HCT116 (cell line): ENCODE results near the gene SLCO2B1. TPM values are rescaled to one million over a fixed set of nuclear protein-coding genes. Genes with fewer than 3 reads are reported as not detected.

Source experiments
- ATAC-seq: fragments of 200-7000 bp; cut with Tn5 transposase; 2 replicates; pipeline ENCODE4 v1.9.1; 2020; ENCODE audit warnings: mild to moderate bottlenecking, moderate library complexity
- BruUV-seq: library from RNA; stranded (reverse); fragments of 400-500 nt; replicated peaks from 2 replicates; lab custom pipeline; 2021; lab: Mats Ljungman, UMichigan
- CTCF ChIA-PET: fragments of 300-600 bp; sonication (Branson Sonifier 250); formaldehyde crosslinking; loops from one replicate; lab custom pipeline; 2021; ENCODE audit warnings: antibody characterized with exemption; lab: Charles Lee
- POLR2A ChIA-PET: fragments of 300-600, 350-600 bp; sonication (Branson Sonifier 250); formaldehyde crosslinking; loops from one replicate; lab custom pipeline; 2021; ENCODE audit warnings: antibody characterized with exemption; lab: Charles Lee
- RAD21 ChIA-PET, 2 experiments: fragments of 300-600 bp; sonication (Branson Sonifier 250); formaldehyde crosslinking; loops; one replicate each; lab custom pipeline; 2023; ENCODE audit warnings: low total read pairs in 2 of 2; ENCODE audit not compliant: uncharacterized antibody in 2 of 2, unreplicated experiment in 2 of 2, low non-redundant PET in 1 of 2; lab: Charles Lee
- DNase-seq: peaks from one replicate; pipeline ENCODE4 v3.0.0-alpha.2; 2010; ENCODE audit warnings: low read depth, low spot score
- H2AFZ ChIP-seq: fragments of 200-600 bp; shearing (Covaris generic), sonication (generic); 2 replicates; pipeline ENCODE4 v1.6.1; 2017; ENCODE audit warnings: low read depth, mixed run types, mixed read lengths, antibody characterized with exemption, low read length; ENCODE audit not compliant: poor library complexity, severe bottlenecking
- H3K27ac ChIP-seq: 2 replicates; pipeline ENCODE4 v1.5.1; 2012; ENCODE audit warnings: low read depth, low read length
- H3K27me3 ChIP-seq: fragments of 200-600 bp; sonication (generic); 2 replicates; pipeline ENCODE4 v1.6.1; 2016; ENCODE audit warnings: mixed run types, low read length, mixed read lengths; ENCODE audit not compliant: insufficient read depth
- H3K36me3 ChIP-seq, 2 experiments: fragments of 200-500 bp in 1 of 2; fragments of 200-600 bp in 1 of 2; sonication (Bioruptor generic) in 1 of 2; sonication (generic) in 1 of 2; 2 replicates each; pipeline versions ENCODE4 v1.5.1 to v1.6.1; 2014 to 2016; ENCODE audit warnings: low read length in 2 of 2, inconsistent platforms in 1 of 2, mixed read lengths in 1 of 2, mixed run types in 1 of 2; ENCODE audit not compliant: insufficient read depth in 2 of 2, control insufficient read depth in 1 of 2
- H3K4me1 ChIP-seq, 2 experiments: fragments of 200-600 bp in 1 of 2; sonication (generic) in 1 of 2; 2 replicates each; pipeline versions ENCODE4 v1.5.1 to v1.6.1; 2012 to 2017; ENCODE audit warnings: low read length in 2 of 2, inconsistent platforms in 1 of 2, mild to moderate bottlenecking in 1 of 2, mixed read lengths in 1 of 2, mixed run types in 1 of 2, moderate library complexity in 1 of 2; ENCODE audit not compliant: insufficient read depth in 2 of 2, control insufficient read depth in 1 of 2
- H3K4me2 ChIP-seq: fragments of 200-600 bp; sonication (generic); 2 replicates; pipeline ENCODE4 v1.6.1; 2017; ENCODE audit warnings: mixed run types, low read length, mixed read lengths
- H3K4me3 ChIP-seq, 2 experiments: fragments of 200-600 bp in 1 of 2; sonication (generic) in 1 of 2; replicated peaks in 1 of 2; 2 replicates each; pipeline ENCODE4 v1.5.1; 2011 to 2016; ENCODE audit warnings: low read length in 2 of 2, control low read depth in 1 of 2, low read depth in 1 of 2, mild to moderate bottlenecking in 1 of 2, mixed read lengths in 1 of 2, mixed run types in 1 of 2
- H3K79me2 ChIP-seq: fragments of 200-600 bp; sonication (generic); 2 replicates; pipeline ENCODE4 v1.6.1; 2017; ENCODE audit warnings: mild to moderate bottlenecking, mixed run types, low read length, moderate library complexity, mixed read lengths; ENCODE audit not compliant: insufficient read depth
- H3K9ac ChIP-seq: fragments of 200-600 bp; sonication (generic); 2 replicates; pipeline ENCODE4 v1.6.1; 2016; ENCODE audit warnings: low read length, mixed read lengths
- H3K9me2 ChIP-seq: fragments of 200-600 bp; sonication (generic), shearing (Covaris generic); 2 replicates; pipeline ENCODE4 v1.6.1; 2017; ENCODE audit warnings: mixed run types, mild to moderate bottlenecking, moderate library complexity; ENCODE audit not compliant: insufficient read depth
- H3K9me3 ChIP-seq, 2 experiments: fragments of 200-500 bp in 1 of 2; fragments of 200-600 bp in 1 of 2; sonication (Bioruptor generic) in 1 of 2; sonication (generic) in 1 of 2; 2 replicates each; pipeline ENCODE4 v1.6.1; 2014 to 2017; ENCODE audit warnings: low read length in 2 of 2, mixed read lengths in 2 of 2, inconsistent platforms in 1 of 2, low read depth in 1 of 2, mild to moderate bottlenecking in 1 of 2, mixed run types in 1 of 2, moderate library complexity in 1 of 2; ENCODE audit not compliant: control insufficient read depth in 1 of 2, insufficient read depth in 1 of 2
- H4K20me1 ChIP-seq: fragments of 200-600 bp; sonication (generic), shearing (Covaris generic); 2 replicates; pipeline ENCODE4 v1.6.1; 2017; ENCODE audit warnings: mixed run types, mild to moderate bottlenecking, moderate library complexity; ENCODE audit not compliant: insufficient read depth
- CEBPB ChIP-seq: IDR thresholded peaks from 2 replicates; pipeline ENCODE4 v1.6.1; 2012; ENCODE audit warnings: low read depth
- EGR1 ChIP-seq: IDR thresholded peaks from 2 replicates; pipeline ENCODE4 v1.6.1; 2012; ENCODE audit warnings: low read depth
- ELF1 ChIP-seq: IDR thresholded peaks from 2 replicates; pipeline ENCODE4 v1.6.1; 2012; ENCODE audit warnings: low read depth, borderline replicate concordance
- EZH2 ChIP-seq: fragments of 200-600 bp; sonication (generic); IDR thresholded peaks from 2 replicates; pipeline ENCODE4 v1.6.1; 2017; ENCODE audit warnings: antibody characterized with exemption, mixed run types
- FOSL1 ChIP-seq: IDR thresholded peaks from 2 replicates; pipeline ENCODE4 v1.6.1; 2012; ENCODE audit warnings: low read depth
- JUND ChIP-seq: IDR thresholded peaks from 2 replicates; pipeline ENCODE4 v1.6.1; 2012
- POLR2A ChIP-seq: IDR thresholded peaks from 2 replicates; pipeline ENCODE4 v1.7.0; 2011; ENCODE audit warnings: borderline replicate concordance; ENCODE audit not compliant: insufficient read depth, insufficient read length; ENCODE audit errors: extremely low read depth
- POLR2AphosphoS5 ChIP-seq: IDR thresholded peaks from 2 replicates; pipeline ENCODE4 v1.6.1; 2011; ENCODE audit warnings: mild to moderate bottlenecking, low read depth, low read length, moderate library complexity
- RAD21 ChIP-seq: IDR thresholded peaks from 2 replicates; pipeline ENCODE4 v1.6.1; 2012; ENCODE audit warnings: low read depth, mild to moderate bottlenecking
- SP1 ChIP-seq: IDR thresholded peaks from 2 replicates; pipeline ENCODE4 v1.6.1; 2012; ENCODE audit warnings: low read depth
- TCF7L2 ChIP-seq: IDR thresholded peaks from 2 replicates; pipeline ENCODE4 v1.7.0; 2011; ENCODE audit warnings: borderline replicate concordance, inconsistent platforms; ENCODE audit not compliant: insufficient read depth, insufficient read length; ENCODE audit errors: extremely low read depth
- YY1 ChIP-seq: IDR thresholded peaks from 2 replicates; pipeline ENCODE4 v1.6.1; 2011; ENCODE audit warnings: low read length, low read depth, moderate library complexity, mild to moderate bottlenecking; ENCODE audit not compliant: insufficient replicate concordance; ENCODE audit errors: extremely low read depth
- intact Hi-C: fragments of 100-400 bp; cut with micrococcal nuclease; formaldehyde crosslinking; loops from 2 replicates; pipeline ENCODE4 v1.10.0; 2022
- total RNA-seq: library from RNA; stranded (reverse); gene quantifications from one replicate; pipeline ENCODE4 v1.2.1, GENCODE V29; 2021; ENCODE audit not compliant: unreplicated experiment
- TF ChIP-seq, protein P1 (sequence below): IDR thresholded peaks from 2 replicates; pipeline ENCODE4 v1.6.1; 2012
- TF ChIP-seq, protein P2 (sequence below): IDR thresholded peaks from 2 replicates; pipeline ENCODE4 v1.6.1; 2012; ENCODE audit warnings: low read depth

The SLCO2B1 gene
- total RNA-seq, 1 experiment from 2014 or later: 0.81 TPM

DNA sequence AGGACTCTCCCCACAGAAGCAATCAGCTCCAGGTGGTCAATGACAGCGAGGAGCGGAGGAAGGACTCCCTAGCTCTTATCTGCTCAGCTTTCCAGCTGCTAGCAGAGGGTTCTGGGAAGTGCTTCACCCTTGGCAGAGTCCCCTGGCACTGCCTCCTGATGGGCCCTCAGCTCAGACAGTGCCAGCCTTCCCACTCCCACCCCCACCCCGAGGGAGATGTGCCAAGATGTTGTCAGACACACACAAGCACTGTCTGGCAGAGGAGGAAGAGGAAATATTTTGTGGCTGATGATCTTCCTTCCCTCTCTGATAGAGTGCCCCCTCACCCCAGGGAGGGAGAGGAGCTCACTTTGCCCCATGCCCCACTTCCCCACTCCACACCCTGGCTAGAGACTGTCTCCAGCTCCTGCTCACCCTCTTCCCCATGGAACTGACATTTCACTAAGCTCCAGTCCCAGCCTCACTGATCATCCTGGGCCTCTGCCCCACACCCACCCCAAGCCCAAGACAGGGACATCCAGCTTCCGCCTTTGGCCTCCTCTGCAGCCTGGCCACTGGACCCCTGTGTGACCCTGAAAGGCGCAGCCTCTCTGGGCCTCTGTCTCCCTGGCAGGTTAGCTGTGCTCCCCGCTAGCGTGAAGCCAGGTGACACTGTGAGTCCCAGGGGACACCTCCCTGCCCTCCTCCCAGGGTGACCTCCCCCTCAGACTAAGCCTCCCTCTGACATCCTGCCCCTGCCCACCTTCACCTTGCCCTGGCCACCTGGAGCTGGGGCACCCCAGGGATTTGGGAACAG, 44.5 kb downstream of the SLCO2B1 start:
- Histone ChIP-seq H2AFZ (no peak overlapping the region), H3K9ac (no peak overlapping the region), H4K20me1 (no peaks in the 10 kb centered on the region), H3K79me2 (no peaks in the 10 kb centered on the region), H3K4me3 (no peak overlapping the region), H3K9me2 (no peaks in the 10 kb centered on the region), H3K4me1 (no peaks in the 10 kb centered on the region), H3K27ac (no peak overlapping the region), H3K9me3 (no peaks in the 10 kb centered on the region), H3K4me2 (no peak overlapping the region), H3K36me3 (no peaks in the 10 kb centered on the region), H3K27me3 (0 out of 2 replicates have a peak, but pooled peaks cover 3% of the 10 kb centered on the region)
- ChIA-PET POLR2A (interaction anchor here (1.4 kb wide), 1 partner anchor 10 kb away, joined by 3 read pairs; no protein-coding TSS in a partner anchor), CTCF (interaction anchor here (0.8 to 3.5 kb wide), 3 partner anchors 10 to 55 kb away, joined by 3 to 29 read pairs (median 5); no protein-coding TSS in a partner anchor), RAD21 (no interaction called here)
- TF ChIP-seq SP1 (no peak), EZH2 (no peak), EGR1 (no peak), RAD21 (no peak), TCF7L2 (no peak), JUND (no peak), CEBPB (no peak), POLR2A (no peak), FOSL1 (no peak), YY1 (no peak), ELF1 (no peak), POLR2AphosphoS5 (no peak)
- TF ChIP-seq, protein P1, sequence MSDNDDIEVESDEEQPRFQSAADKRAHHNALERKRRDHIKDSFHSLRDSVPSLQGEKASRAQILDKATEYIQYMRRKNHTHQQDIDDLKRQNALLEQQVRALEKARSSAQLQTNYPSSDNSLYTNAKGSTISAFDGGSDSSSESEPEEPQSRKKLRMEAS: no peak
- TF ChIP-seq, protein P2, sequence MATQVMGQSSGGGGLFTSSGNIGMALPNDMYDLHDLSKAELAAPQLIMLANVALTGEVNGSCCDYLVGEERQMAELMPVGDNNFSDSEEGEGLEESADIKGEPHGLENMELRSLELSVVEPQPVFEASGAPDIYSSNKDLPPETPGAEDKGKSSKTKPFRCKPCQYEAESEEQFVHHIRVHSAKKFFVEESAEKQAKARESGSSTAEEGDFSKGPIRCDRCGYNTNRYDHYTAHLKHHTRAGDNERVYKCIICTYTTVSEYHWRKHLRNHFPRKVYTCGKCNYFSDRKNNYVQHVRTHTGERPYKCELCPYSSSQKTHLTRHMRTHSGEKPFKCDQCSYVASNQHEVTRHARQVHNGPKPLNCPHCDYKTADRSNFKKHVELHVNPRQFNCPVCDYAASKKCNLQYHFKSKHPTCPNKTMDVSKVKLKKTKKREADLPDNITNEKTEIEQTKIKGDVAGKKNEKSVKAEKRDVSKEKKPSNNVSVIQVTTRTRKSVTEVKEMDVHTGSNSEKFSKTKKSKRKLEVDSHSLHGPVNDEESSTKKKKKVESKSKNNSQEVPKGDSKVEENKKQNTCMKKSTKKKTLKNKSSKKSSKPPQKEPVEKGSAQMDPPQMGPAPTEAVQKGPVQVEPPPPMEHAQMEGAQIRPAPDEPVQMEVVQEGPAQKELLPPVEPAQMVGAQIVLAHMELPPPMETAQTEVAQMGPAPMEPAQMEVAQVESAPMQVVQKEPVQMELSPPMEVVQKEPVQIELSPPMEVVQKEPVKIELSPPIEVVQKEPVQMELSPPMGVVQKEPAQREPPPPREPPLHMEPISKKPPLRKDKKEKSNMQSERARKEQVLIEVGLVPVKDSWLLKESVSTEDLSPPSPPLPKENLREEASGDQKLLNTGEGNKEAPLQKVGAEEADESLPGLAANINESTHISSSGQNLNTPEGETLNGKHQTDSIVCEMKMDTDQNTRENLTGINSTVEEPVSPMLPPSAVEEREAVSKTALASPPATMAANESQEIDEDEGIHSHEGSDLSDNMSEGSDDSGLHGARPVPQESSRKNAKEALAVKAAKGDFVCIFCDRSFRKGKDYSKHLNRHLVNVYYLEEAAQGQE: no peak
- intact Hi-C loops: no loop called here
- BruUV-seq: no TSS peak
- no peak for DNase-seq
- no peak for ATAC-seq
